Measurements from ENCODE around the gene ITGAD.
A peak's percentile ranks its signal among the peaks of the same experiment; 100 is the strongest.

The ITGAD gene

GRCh38 chr16:31458844-31459686 is 65.9 kb downstream of the ITGAD start, which contains the start of gene ARMC5:
Gene ARMC5, plus strand, starts transcription at chr16:31459501. Its CDS starts 24 bp downstream, at chr16:31459525.
- DNase-seq (ENCODE audit: low read depth in 1 of 2, low spot score in 1 of 2) = peak; percentile 91 to 92

- DNase-seq (ENCODE audit: low read depth in 1 of 2, low spot score in 1 of 2) = peak; percentile 100
These were observed 66.8 kb downstream of the ITGAD start for GRCh38 chr16:31459687-31460581.

GRCh38 chr16:31460582-31461002 is 67.5 kb downstream of the ITGAD start:
- DNase-seq (ENCODE audit: low read depth in 1 of 2, low spot score in 1 of 2) = no peak

- no peak for DNase-seq (ENCODE audit: low read depth in 1 of 2, low spot score in 1 of 2)
These were observed 68.2 kb downstream of the ITGAD start for GRCh38 chr16:31461201-31461920.

- DNase-seq (ENCODE audit: low read depth in 1 of 2, low spot score in 1 of 2) = no peak
These were observed 69.0 kb downstream of the ITGAD start for GRCh38 chr16:31461921-31462804.

GRCh38 chr16:31464348-31464769 is 71.2 kb downstream of the ITGAD start:
- DNase-seq (ENCODE audit: low read depth in 1 of 2, low spot score in 1 of 2) = no peak

- no peak for DNase-seq (ENCODE audit: low read depth in 1 of 2, low spot score in 1 of 2)
These were observed 71.7 kb downstream of the ITGAD start for GRCh38 chr16:31464781-31465260.

GRCh38 chr16:31465788-31466370 is 72.7 kb downstream of the ITGAD start:
- no peak for DNase-seq (ENCODE audit: low read depth in 1 of 2, low spot score in 1 of 2)

- no peak for DNase-seq (ENCODE audit: low read depth in 1 of 2, low spot score in 1 of 2)
These were observed 73.3 kb downstream of the ITGAD start for GRCh38 chr16:31466381-31466841.

GRCh38 chr16:31467151-31467773 is 74.1 kb downstream of the ITGAD start:
- DNase-seq (ENCODE audit: low read depth in 1 of 2, low spot score in 1 of 2) = no peak

GRCh38 chr16:31467858-31468257 is 74.7 kb downstream of the ITGAD start:
- DNase-seq (ENCODE audit: low read depth in 1 of 2, low spot score in 1 of 2) = no peak

GRCh38 chr16:31470615-31471014 is 77.5 kb downstream of the ITGAD start:
- DNase-seq (ENCODE audit: low read depth in 1 of 2, low spot score in 1 of 2) = no peak

- DNase-seq (ENCODE audit: low read depth in 1 of 2, low spot score in 1 of 2) = no peak
These were observed 78.2 kb downstream of the ITGAD start for GRCh38 chr16:31471241-31471874.

- DNase-seq (ENCODE audit: low read depth in 1 of 2, low spot score in 1 of 2) = no peak
These were observed 79.0 kb downstream of the ITGAD start, which contains the start of gene TGFB1I1 for GRCh38 chr16:31471875-31472708. Gene TGFB1I1, plus strand, starts transcription at chr16:31472152. Its CDS starts 37 bp downstream, at chr16:31472189.

- DNase-seq (ENCODE audit: low read depth in 1 of 2, low spot score in 1 of 2) = no peak
These were observed 79.6 kb downstream of the ITGAD start for GRCh38 chr16:31472709-31473203.

GRCh38 chr16:31473264-31473984 is 80.3 kb downstream of the ITGAD start:
- DNase-seq (ENCODE audit: low read depth in 1 of 2, low spot score in 1 of 2) = no peak

All from stimulated activated CD4-positive, alpha-beta T cell treated with anti-CD3 and anti-CD28 coated beads, Interleukin-15, amount 100 ng/mL, for 1 hour (primary cell).